ENCODE results near the gene CYP2S1. TPM values are rescaled to one million over a fixed set of nuclear protein-coding genes. Genes with fewer than 3 reads are reported as not detected.

CYP2S1 gene
- total and polyA plus RNA-seq, 2 experiments from 2014 or later = 130 to 315 TPM

- TF ChIP-seq EZH2phosphoT487 (IDR thresholded peaks at IDR 0.05; ENCODE audit: unreplicated experiment) (no peak), ZNF114 (CRISPR knock-in tag; IDR thresholded peaks at IDR 0.05) (no peak), ETS1 (IDR thresholded peaks at IDR 0.05) (no peak), NANOG (IDR thresholded peaks at IDR 0.05; ENCODE audit: borderline replicate concordance) (no peak), EZH2 (IDR thresholded peaks at IDR 0.05; ENCODE audit: low read depth, unreplicated experiment) (no peak), JUNB (IDR thresholded peaks at IDR 0.05; ENCODE audit: unreplicated experiment) (no peak), ZNF331 (CRISPR knock-in tag; IDR thresholded peaks at IDR 0.05; ENCODE audit: low read depth) (no peak), ZNF462 (CRISPR knock-in tag; IDR thresholded peaks at IDR 0.05) (no peak), CTCF (conservative IDR thresholded peaks at IDR 0.05; ENCODE audit: low read depth in 2 of 2) (no peak), REST (IDR thresholded peaks at IDR 0.05; ENCODE audit: unreplicated experiment) (no peak), STAT1 (IDR thresholded peaks at IDR 0.05; ENCODE audit: unreplicated experiment) (no peak), POLR2AphosphoS5 (IDR thresholded peaks at IDR 0.05; ENCODE audit: low read depth) (no peak), CREB1 (CRISPR knock-in tag; IDR thresholded peaks at IDR 0.05; ENCODE audit: low read depth) (no peak)
- Histone ChIP-seq H3K4me2 (no peak overlapping the region), H3K9me2 (ENCODE audit: insufficient read depth) (no peaks in the 10 kb centered on the region), H3K27ac (ENCODE audit: low read depth) (no peak overlapping the region), H3K4me1 (ENCODE audit: insufficient read depth) (no peaks in the 10 kb centered on the region), H3K36me3 (ENCODE audit: insufficient read depth) (no peaks in the 10 kb centered on the region; the same call in none of the 2 replicates), H3K4me3 (no peak overlapping the region), H4K20me1 (replicated peaks; ENCODE audit: insufficient read depth) (no peaks in the 10 kb centered on the region), H3K27me3 (ENCODE audit: insufficient read depth) (no peaks in the 10 kb centered on the region), H3K79me2 (replicated peaks; ENCODE audit: insufficient read depth) (no peaks in the 10 kb centered on the region), H2AFZ (no peak overlapping the region), H3F3A (replicated peaks; ENCODE audit: low read depth) (no peaks in the 10 kb centered on the region)
- no peaks in the 10 kb centered on the region for H3K9me3 Mint-ChIP-seq
- ATAC-seq (no peak), DNase-seq (ENCODE audit: low spot score) (no peak)
- no peaks in the 10 kb centered on the region for H3K4me1 Mint-ChIP-seq
- no peaks in the 10 kb centered on the region for H3K36me3 Mint-ChIP-seq (ENCODE audit: low read depth)
- H3K4me3 Mint-ChIP-seq = no peak overlapping the region
- no peak overlapping the region for H3K27ac Mint-ChIP-seq
- peaks cover 1% of the 10 kb centered on the region for H3K27me3 Mint-ChIP-seq (ENCODE audit: insufficient read depth, low read depth, poor library complexity)
Measured at GRCh38 chr19:41239363-41239762, 46.3 kb downstream of the CYP2S1 start.

Data from GM23338 (cell line).